ENCODE measurements around the gene SYPL1. TPM values are rescaled to one million over a fixed set of nuclear protein-coding genes. Genes with fewer than 3 reads are reported as not detected.

SYPL1 gene
- total RNA-seq, 3 donors from 2014 or later = 96.2 to 116 (median 98.3) TPM

DNA sequence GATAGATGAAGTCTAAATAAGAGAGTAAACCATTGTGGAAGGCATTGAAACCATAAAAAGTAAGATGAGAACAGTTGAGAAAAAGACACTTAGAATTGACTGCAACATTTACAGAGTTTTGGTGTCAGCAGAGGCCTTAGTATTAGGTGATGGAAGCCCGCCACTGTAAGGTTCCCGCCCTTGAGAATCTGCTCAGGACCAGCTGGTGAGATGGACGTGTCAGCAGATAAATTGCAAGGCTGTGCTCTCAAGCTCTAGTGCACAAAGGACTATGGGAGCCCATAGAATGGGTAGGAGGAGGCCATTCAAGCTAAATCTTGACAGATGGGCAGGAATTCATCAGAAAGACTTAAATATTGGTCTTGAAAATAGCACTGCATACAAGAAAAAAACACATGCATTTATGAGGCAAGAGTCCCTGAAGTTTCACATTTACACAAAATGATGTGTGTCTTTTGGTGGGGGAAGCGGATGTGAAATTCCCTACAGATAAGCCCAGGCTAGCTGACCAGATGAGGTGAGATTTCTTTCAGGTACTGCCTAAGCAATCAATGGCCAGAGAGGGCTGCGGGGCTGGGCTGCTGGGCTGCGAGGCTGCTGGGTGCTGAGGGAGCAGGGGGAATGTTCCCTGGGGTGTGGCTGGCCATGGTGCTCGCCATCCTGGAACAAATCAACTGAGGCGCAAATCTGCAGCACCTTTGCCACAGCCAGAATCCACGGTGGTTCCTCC is 42.5 kb downstream of the SYPL1 start:
- H3K4me3 ChIP-seq = no peak overlapping the region
- no peaks in the 10 kb centered on the region for H3K36me3 ChIP-seq
- H3K27ac ChIP-seq = peak overlapping the region; percentile 71 to 89
- no peaks in the 10 kb centered on the region for H3K27me3 ChIP-seq
- TF ChIP-seq POLR2AphosphoS5 (IDR thresholded peaks at IDR 0.05) = no peak
- TF ChIP-seq POLR2A (IDR thresholded peaks at IDR 0.05) = no peak
- TF ChIP-seq, protein P1, sequence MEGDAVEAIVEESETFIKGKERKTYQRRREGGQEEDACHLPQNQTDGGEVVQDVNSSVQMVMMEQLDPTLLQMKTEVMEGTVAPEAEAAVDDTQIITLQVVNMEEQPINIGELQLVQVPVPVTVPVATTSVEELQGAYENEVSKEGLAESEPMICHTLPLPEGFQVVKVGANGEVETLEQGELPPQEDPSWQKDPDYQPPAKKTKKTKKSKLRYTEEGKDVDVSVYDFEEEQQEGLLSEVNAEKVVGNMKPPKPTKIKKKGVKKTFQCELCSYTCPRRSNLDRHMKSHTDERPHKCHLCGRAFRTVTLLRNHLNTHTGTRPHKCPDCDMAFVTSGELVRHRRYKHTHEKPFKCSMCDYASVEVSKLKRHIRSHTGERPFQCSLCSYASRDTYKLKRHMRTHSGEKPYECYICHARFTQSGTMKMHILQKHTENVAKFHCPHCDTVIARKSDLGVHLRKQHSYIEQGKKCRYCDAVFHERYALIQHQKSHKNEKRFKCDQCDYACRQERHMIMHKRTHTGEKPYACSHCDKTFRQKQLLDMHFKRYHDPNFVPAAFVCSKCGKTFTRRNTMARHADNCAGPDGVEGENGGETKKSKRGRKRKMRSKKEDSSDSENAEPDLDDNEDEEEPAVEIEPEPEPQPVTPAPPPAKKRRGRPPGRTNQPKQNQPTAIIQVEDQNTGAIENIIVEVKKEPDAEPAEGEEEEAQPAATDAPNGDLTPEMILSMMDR (IDR thresholded peaks at IDR 0.05) = no peak
- no peak for DNase-seq (ENCODE audit: low spot score in 2 of 2)
- intact Hi-C loops (cut with DNase I; ENCODE audit: low total_unique reads) = loop anchor here (2.0 kb wide), 1 partner anchor 43 kb away; the partner anchor contains the start of gene SYPL1
- peaks cover under 1 to 2% of the 10 kb centered on the region in 2 donors for H3K4me1 ChIP-seq
- H3K9me3 ChIP-seq = no peaks in the 10 kb centered on the region

DNA sequence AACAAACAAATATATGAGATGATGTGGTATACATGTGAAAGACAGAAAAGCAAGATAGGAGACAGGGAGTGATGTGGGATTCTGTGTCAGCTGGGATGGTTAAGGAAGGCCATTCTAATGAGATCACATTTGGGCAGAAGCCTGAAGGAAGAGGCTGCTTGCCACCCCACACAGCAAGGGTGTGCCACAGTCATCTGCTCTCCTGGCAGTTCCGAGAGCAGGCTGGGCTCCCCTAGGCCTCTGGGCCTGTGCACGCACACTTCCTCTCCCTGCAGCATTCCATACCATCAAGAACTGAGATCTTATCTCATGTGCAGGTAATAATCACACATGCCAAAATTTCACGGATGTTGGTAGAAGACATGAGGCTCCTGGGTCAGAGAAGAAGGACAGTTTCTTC is 43.1 kb downstream of the SYPL1 start:
- peak in 1 of 3 donors; percentile 13 for TF ChIP-seq POLR2AphosphoS5 (IDR thresholded peaks at IDR 0.05)
- TF ChIP-seq, protein P1 (IDR thresholded peaks at IDR 0.05) = no peak
- Histone ChIP-seq H3K27ac (peak overlapping the region; percentile 71 to 89), H3K36me3 (no peaks in the 10 kb centered on the region), H3K4me3 (no peak overlapping the region), H3K9me3 (no peaks in the 10 kb centered on the region), H3K27me3 (no peaks in the 10 kb centered on the region), H3K4me1 (peaks cover 2 to 6% of the 10 kb centered on the region in 2 donors)
- DNase-seq (ENCODE audit: low spot score in 2 of 2) = no peak
- intact Hi-C loops (cut with DNase I; ENCODE audit: low total_unique reads) = loop anchor here (2.0 kb wide), 1 partner anchor 44 kb away; the partner anchor contains the start of gene SYPL1

DNA sequence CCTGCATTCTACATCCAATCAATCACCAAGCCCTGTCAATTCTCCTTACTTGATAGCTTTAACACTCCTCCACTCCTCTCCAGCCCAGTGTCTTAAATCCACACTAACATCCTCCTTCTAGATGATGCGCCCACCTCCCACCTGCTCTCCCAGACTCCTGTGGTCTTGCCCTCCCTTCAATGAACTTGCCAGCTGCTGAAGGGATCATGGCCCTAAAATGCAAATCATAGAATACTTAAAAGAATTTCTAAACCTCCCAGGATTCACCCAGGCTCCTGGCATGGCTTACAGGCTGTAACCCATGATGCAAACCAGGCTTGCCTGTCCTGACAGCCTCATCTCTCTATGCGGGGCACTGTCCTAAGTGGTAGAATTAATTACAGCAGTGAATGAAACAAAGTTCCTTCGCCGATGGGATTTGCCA is 43.6 kb downstream of the SYPL1 start:
- Histone ChIP-seq H3K4me3 (no peak overlapping the region), H3K36me3 (no peaks in the 10 kb centered on the region), H3K4me1 (peaks cover 2 to 6% of the 10 kb centered on the region in 2 donors), H3K27me3 (no peaks in the 10 kb centered on the region), H3K9me3 (no peaks in the 10 kb centered on the region), H3K27ac (peak overlapping the region; percentile 71 to 89)
- TF ChIP-seq, protein P1 (IDR thresholded peaks at IDR 0.05) = no peak
- TF ChIP-seq POLR2A (IDR thresholded peaks at IDR 0.05) (no peak), POLR2AphosphoS5 (IDR thresholded peaks at IDR 0.05) (no peak)
- intact Hi-C loops (cut with DNase I; ENCODE audit: low total_unique reads) = loop anchor here (2.0 kb wide), 1 partner anchor 44 kb away; the partner anchor contains the start of gene SYPL1
- no peak for DNase-seq (ENCODE audit: low spot score in 2 of 2)

DNA sequence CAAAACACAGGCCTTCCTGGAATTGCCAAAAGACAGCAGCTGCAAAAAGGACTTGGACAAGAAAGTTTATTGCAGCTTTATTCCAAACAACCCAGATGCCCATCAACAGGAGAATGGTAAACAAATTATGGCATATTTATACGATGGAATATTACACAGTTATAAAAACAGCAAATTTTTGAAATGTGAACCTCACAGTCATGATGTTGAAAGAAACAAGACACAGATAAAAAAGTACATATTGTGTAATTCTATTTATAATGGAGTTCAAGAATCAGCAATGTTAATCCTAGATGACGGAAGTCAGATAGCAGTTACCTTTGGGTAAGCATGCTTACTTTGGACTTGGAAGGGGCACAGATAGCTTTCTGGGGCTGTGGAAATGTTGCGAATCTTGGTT is 44.4 kb downstream of the SYPL1 start:
- no peak for TF ChIP-seq POLR2A (IDR thresholded peaks at IDR 0.05)
- no peak for TF ChIP-seq POLR2AphosphoS5 (IDR thresholded peaks at IDR 0.05)
- TF ChIP-seq, protein P1 (IDR thresholded peaks at IDR 0.05) = no peak
- Histone ChIP-seq H3K27ac (no peak overlapping the region), H3K36me3 (no peaks in the 10 kb centered on the region), H3K27me3 (no peaks in the 10 kb centered on the region), H3K4me3 (no peak overlapping the region), H3K4me1 (peaks cover 2 to 6% of the 10 kb centered on the region in 2 donors), H3K9me3 (no peaks in the 10 kb centered on the region)
- intact Hi-C loops (cut with DNase I; ENCODE audit: low total_unique reads) = loop anchor here (2.0 kb wide), 1 partner anchor 45 kb away; the partner anchor contains the start of gene SYPL1
- DNase-seq (ENCODE audit: low spot score in 2 of 2) = no peak
